SU-DHL-6 (cell line): ENCODE measurements around the gene AKR7A3.

ENCODE experiments used
- H2AFZ ChIP-seq: fragments of 200-600 bp; sonication (generic); 2 replicates; pipeline ENCODE4 v1.6.1; 2014; ENCODE audit warnings: low read depth, mild to moderate bottlenecking, moderate library complexity, mixed read lengths, antibody characterized with exemption, low read length; ENCODE audit not compliant: severe bottlenecking
- H3F3A ChIP-seq: fragments of 200-600 bp; shearing (Covaris generic); 2 replicates; pipeline ENCODE4 v1.6.0; 2016; ENCODE audit warnings: antibody characterized with exemption, mild to moderate bottlenecking; ENCODE audit not compliant: insufficient read depth
- H3K27ac ChIP-seq: fragments of 200-600 bp; sonication (generic); 2 replicates; pipeline ENCODE4 v1.5.1; 2016; ENCODE audit warnings: low read depth, mild to moderate bottlenecking, low read length, moderate library complexity, mixed read lengths
- H3K27me3 ChIP-seq: fragments of 200-600 bp; sonication (generic), shearing (Covaris generic); 2 replicates; pipeline ENCODE4 v1.6.0; 2014; ENCODE audit warnings: mild to moderate bottlenecking, low read length
- H3K36me3 ChIP-seq: fragments of 200-600 bp; sonication (generic); 2 replicates; pipeline ENCODE4 v1.6.1; 2014; ENCODE audit warnings: mild to moderate bottlenecking, low read length, mixed read lengths
- H3K4me2 ChIP-seq: fragments of 300-600, 200-600 bp; shearing (Covaris generic), sonication (generic); 2 replicates; pipeline ENCODE4 v1.6.0; 2014; ENCODE audit warnings: low read length, low read depth, mild to moderate bottlenecking; ENCODE audit not compliant: poor library complexity, severe bottlenecking
- H3K4me3 ChIP-seq: fragments of 200-600 bp; sonication (generic); 2 replicates; pipeline ENCODE4 v1.5.1; 2014; ENCODE audit warnings: antibody characterized with exemption, low read length, mild to moderate bottlenecking, mixed read lengths; ENCODE audit not compliant: insufficient read depth, poor library complexity, severe bottlenecking
- H3K79me2 ChIP-seq: fragments of 200-600 bp; sonication (generic); 2 replicates; pipeline ENCODE4 v1.6.1; 2014; ENCODE audit warnings: mild to moderate bottlenecking, low read length, moderate library complexity; ENCODE audit not compliant: insufficient read depth
- H3K9ac ChIP-seq: fragments of 200-600 bp; sonication (generic); 2 replicates; pipeline ENCODE4 v1.7.0; 2014; ENCODE audit warnings: mild to moderate bottlenecking, low read length
- H3K9me2 ChIP-seq: fragments of 200-600 bp; sonication (generic); replicated peaks from 2 replicates; pipeline ENCODE4 v1.6.1; 2014; ENCODE audit warnings: low read length; ENCODE audit not compliant: insufficient read depth
- H3K9me3 ChIP-seq: fragments of 200-600 bp; sonication (generic); 2 replicates; pipeline ENCODE4 v1.6.1; 2014; ENCODE audit warnings: low read length, mixed read lengths; ENCODE audit not compliant: insufficient read depth
- H4K20me1 ChIP-seq: fragments of 200-600 bp; sonication (generic); 2 replicates; pipeline ENCODE4 v1.6.1; 2014; ENCODE audit warnings: low read depth, mild to moderate bottlenecking, antibody characterized with exemption, low read length, moderate library complexity, mixed read lengths
- EZH2phosphoT487 ChIP-seq: fragments of 200-600 bp; sonication (generic), shearing (Covaris generic); conservative IDR thresholded peaks from 2 replicates; pipeline ENCODE4 v1.6.1; 2018; ENCODE audit warnings: mild to moderate bottlenecking, antibody characterized with exemption, low read length, moderate library complexity, mixed read lengths
- TF ChIP-seq, protein P1 (sequence below): fragments of 200-600 bp; sonication (generic); IDR thresholded peaks from one replicate; pipeline ENCODE4 v1.5.1; 2017; ENCODE audit warnings: antibody characterized with exemption, mild to moderate bottlenecking, low read length, moderate library complexity; ENCODE audit not compliant: insufficient read depth, poor library complexity, severe bottlenecking

AKR7A3 gene

DNA sequence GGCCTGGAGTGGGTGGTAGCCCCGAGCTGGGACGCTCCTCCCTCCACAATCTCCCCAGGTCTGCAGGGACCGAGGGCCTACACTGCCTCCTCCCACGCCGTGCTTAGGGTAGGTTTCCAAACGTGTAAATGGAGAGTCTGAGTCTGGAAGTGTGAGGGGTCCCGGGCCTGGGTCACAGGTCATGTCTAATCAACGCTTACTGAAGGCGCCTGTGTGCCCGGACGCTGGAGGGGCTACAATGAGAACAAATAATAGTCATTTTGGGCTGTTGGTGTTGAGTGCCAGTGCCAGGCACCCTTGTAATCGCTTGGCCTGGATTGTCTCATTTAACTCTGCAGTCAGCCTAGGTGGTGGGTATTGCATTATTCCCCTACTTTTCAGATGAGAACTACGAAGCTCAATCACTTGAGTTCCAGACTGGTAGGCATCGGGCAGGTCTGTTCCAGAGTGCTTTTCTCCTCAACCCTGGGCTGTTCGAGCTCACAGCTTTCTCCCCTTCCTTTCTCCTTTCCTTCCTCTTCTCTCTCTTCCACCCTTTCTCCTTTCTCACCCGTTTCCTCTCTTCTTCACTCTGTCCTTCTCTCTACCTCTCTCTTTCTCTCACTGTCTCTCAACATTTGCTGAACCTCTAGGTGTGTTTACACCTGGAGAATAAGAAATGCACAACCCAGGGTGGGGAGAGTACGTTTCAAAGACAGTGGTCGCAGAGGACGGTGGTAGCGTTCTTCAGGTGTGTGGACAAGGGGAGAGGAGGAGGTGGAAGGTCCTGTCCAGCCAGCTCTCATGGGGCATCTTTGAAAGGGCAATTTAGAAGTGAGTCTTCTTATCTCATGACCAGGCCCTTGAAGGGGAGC, 24.4 kb upstream of the AKR7A3 start:
- H3K4me2 ChIP-seq: peak overlapping the region; percentile 68
- peaks cover 7% of the 10 kb centered on the region; the same call in 1 of the 2 replicates for H3F3A ChIP-seq
- H3K79me2 ChIP-seq: no peaks in the 10 kb centered on the region
- peak overlapping the region; percentile 67 for H3K4me3 ChIP-seq
- no peak overlapping the region for H3K27ac ChIP-seq
- no peaks in the 10 kb centered on the region for H3K36me3 ChIP-seq
- H2AFZ ChIP-seq: peak overlapping the region; percentile 73
- H3K9me2 ChIP-seq: no peaks in the 10 kb centered on the region
- no peaks in the 10 kb centered on the region for H3K27me3 ChIP-seq
- no peak for TF ChIP-seq EZH2phosphoT487
- TF ChIP-seq, protein P1, sequence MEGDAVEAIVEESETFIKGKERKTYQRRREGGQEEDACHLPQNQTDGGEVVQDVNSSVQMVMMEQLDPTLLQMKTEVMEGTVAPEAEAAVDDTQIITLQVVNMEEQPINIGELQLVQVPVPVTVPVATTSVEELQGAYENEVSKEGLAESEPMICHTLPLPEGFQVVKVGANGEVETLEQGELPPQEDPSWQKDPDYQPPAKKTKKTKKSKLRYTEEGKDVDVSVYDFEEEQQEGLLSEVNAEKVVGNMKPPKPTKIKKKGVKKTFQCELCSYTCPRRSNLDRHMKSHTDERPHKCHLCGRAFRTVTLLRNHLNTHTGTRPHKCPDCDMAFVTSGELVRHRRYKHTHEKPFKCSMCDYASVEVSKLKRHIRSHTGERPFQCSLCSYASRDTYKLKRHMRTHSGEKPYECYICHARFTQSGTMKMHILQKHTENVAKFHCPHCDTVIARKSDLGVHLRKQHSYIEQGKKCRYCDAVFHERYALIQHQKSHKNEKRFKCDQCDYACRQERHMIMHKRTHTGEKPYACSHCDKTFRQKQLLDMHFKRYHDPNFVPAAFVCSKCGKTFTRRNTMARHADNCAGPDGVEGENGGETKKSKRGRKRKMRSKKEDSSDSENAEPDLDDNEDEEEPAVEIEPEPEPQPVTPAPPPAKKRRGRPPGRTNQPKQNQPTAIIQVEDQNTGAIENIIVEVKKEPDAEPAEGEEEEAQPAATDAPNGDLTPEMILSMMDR: no peak
- no peaks in the 10 kb centered on the region for H4K20me1 ChIP-seq
- peak overlapping the region; percentile 96 for H3K9ac ChIP-seq
- H3K9me3 ChIP-seq: no peaks in the 10 kb centered on the region

DNA sequence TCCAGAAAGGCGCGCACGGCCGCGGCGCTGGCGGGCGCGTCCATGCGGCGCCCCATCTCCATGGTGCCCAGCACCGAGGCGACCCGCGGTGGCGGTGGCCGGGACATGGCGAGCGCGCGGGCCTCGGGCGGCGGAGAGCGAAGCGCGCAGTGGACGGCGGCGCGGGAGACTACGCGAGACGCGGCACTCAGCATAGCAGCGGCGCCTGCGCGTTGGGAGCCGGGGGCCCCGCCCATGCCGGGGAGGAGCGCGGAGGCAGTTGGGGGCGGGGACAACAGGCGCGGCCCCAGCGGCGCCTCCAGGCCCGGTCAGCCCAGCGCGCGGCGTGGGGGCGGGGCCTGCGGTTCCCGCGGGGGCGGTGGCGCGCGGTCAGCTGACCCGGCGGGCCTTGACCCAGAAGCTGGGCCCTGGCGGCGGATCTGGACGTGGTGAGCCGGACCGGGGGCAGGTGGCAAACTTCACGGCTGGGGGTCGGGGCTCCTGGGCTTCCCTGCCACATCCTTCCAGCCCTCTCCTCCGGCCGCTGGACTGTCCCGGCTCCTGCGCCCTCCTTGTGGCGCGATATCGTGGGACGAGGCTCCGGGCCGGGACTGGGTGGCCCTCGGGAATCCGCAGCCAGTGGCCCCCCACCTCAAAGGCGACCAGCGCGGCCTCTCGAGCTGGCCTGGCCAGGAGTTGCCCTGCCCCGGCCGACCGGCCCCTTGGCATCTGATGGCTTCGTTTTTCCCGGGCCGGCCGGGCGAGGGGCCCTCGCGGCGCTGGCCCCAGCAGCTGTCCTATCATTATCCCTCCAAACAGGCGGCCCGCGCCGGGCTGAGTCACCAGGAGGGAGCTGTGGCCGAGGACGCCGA, 23.6 kb upstream of the AKR7A3 start, which contains the start of the genes AKR7A2 and SLC66A1:
TSS of gene AKR7A2 (minus strand) at position 214 of the 851 bp plus-strand sequence. CDS start at position 194, 20 bp downstream.
TSS of gene SLC66A1 (plus strand) at position 396 of the 851 bp plus-strand sequence. CDS start 5,352 bp downstream, outside the sequence.
- peak within 1 kb of the TSS; percentile 94 for H2AFZ ChIP-seq
- TF ChIP-seq, protein P1: no peak
- no peak for TF ChIP-seq EZH2phosphoT487

DNA sequence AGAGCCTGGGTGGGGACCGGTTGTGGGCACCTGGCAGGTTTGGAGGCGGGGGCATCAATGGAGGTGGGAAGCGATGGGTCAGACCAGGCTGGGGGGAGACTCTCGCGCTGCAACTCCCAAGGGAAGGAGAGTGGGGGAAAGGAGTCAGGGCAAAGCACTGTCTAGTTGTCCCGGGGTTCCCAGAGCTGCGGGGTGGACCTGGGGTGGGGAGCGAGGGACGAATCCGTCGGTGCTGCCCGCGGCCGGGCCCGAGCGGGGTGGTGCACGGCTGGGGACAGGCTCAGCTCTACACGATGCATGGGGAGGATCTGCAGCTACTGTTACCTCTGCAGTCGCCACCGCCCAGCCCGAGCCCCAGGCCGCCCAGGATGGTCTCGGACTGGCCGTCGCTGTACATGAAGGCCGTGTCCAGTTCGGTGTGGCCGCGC, 22.9 kb upstream of the AKR7A3 start:
- no peak overlapping the region for H3K27ac ChIP-seq
- no peaks in the 10 kb centered on the region for H3K9me2 ChIP-seq
- H3K9me3 ChIP-seq: no peaks in the 10 kb centered on the region
- no peaks in the 10 kb centered on the region for H4K20me1 ChIP-seq
- peak overlapping the region; percentile 93 for H3K4me3 ChIP-seq
- no peaks in the 10 kb centered on the region for H3K27me3 ChIP-seq
- H3F3A ChIP-seq: peaks cover 7% of the 10 kb centered on the region; the same call in 1 of the 2 replicates
- H3K36me3 ChIP-seq: no peaks in the 10 kb centered on the region
- TF ChIP-seq EZH2phosphoT487: no peak
- TF ChIP-seq, protein P1: no peak
- no peaks in the 10 kb centered on the region for H3K79me2 ChIP-seq
- peak overlapping the region; percentile 96 for H3K9ac ChIP-seq
- H2AFZ ChIP-seq: peak overlapping the region; percentile 94
- H3K4me2 ChIP-seq: peak overlapping the region; percentile 77

More for the DNA sequence above, 23.6 kb upstream of the AKR7A3 start, which contains the start of the genes AKR7A2 and SLC66A1:
- Histone ChIP-seq H3F3A (peaks cover 7% of the 10 kb centered on the region; the same call in 1 of the 2 replicates), H3K36me3 (no peaks in the 10 kb centered on the region), H3K9me2 (no peaks in the 10 kb centered on the region), H3K27ac (no peak within 1 kb of the TSS), H4K20me1 (no peaks in the 10 kb centered on the region), H3K9me3 (no peaks in the 10 kb centered on the region), H3K27me3 (no peaks in the 10 kb centered on the region), H3K79me2 (no peaks in the 10 kb centered on the region), H3K4me3 (peak within 1 kb of the TSS; percentile 93), H3K9ac (peak within 1 kb of the TSS; percentile 96), H3K4me2 (peak within 1 kb of the TSS; percentile 77)
